Ectodermal cell (in vitro differentiated cells): ENCODE data around the gene UIMC1.

Source experiments
- H3K27ac ChIP-seq: 2 replicates; pipeline ENCODE4 v1.7.0; 2013; ENCODE audit warnings: mild to moderate bottlenecking, low read depth, low read length; ENCODE audit not compliant: insufficient read depth, poor library complexity, severe bottlenecking
- H3K27me3 ChIP-seq: 2 replicates; pipeline ENCODE4 v1.7.0; 2013; ENCODE audit warnings: mild to moderate bottlenecking, low read length; ENCODE audit not compliant: insufficient read depth, control insufficient read depth, poor library complexity, severe bottlenecking
- H3K36me3 ChIP-seq: one replicate; pipeline ENCODE4 v1.7.0; 2013; ENCODE audit warnings: low read length; ENCODE audit not compliant: control insufficient read depth, insufficient read depth
- H3K4me1 ChIP-seq: one replicate; pipeline ENCODE4 v1.7.0; 2013; ENCODE audit warnings: low read length; ENCODE audit not compliant: control insufficient read depth, insufficient read depth
- H3K4me3 ChIP-seq: 2 replicates; pipeline ENCODE4 v1.7.0; 2013; ENCODE audit warnings: low read depth, low read length, control low read depth; ENCODE audit not compliant: insufficient read depth
- H3K9me3 ChIP-seq: 2 replicates; pipeline ENCODE4 v1.7.0; 2013; ENCODE audit warnings: mild to moderate bottlenecking, low read length, moderate library complexity; ENCODE audit not compliant: control insufficient read depth
- WGBS, 2 experiments: methylation state at CpG; one replicate each; pipeline ENCODE4 v1.1.7; 2013; ENCODE audit warnings: missing lambda C conversion rate in 2 of 2; 5-methylcytosine and 5-hydroxymethylcytosine counted together

Gene UIMC1

GRCh38 chr5:176908675-176909368 lies 97.8 kb downstream of the UIMC1 start:
- Histone ChIP-seq H3K27ac (no peak overlapping the region), H3K36me3 (peaks cover 22% of the 10 kb centered on the region), H3K27me3 (no peaks in the 10 kb centered on the region), H3K4me3 (no peak overlapping the region), H3K4me1 (peaks cover 12% of the 10 kb centered on the region), H3K9me3 (no peaks in the 10 kb centered on the region)
- 85 to 95% methylated on average over 5 of the region's 5 CpGs for WGBS, 2 experiments

- Histone ChIP-seq H3K27me3 (no peaks in the 10 kb centered on the region), H3K27ac (no peak overlapping the region), H3K9me3 (no peaks in the 10 kb centered on the region), H3K36me3 (peaks cover 28% of the 10 kb centered on the region), H3K4me3 (no peak overlapping the region), H3K4me1 (peaks cover 12% of the 10 kb centered on the region)
- WGBS, 2 experiments = 92 to 96% methylated on average over 3 of the region's 3 CpGs
Observed at GRCh38 chr5:176906796-176907195, 99.8 kb downstream of the UIMC1 start.

GRCh38 chr5:176906126-176906525 lies 100.5 kb downstream of the UIMC1 start:
- no peaks in the 10 kb centered on the region for H3K9me3 ChIP-seq
- 95 to 98% methylated on average over 1 of the region's 1 CpG for WGBS, 2 experiments
- H3K27me3 ChIP-seq = no peaks in the 10 kb centered on the region
- H3K27ac ChIP-seq = no peak overlapping the region
- no peak overlapping the region for H3K4me3 ChIP-seq
- H3K4me1 ChIP-seq = peaks cover 12% of the 10 kb centered on the region
- H3K36me3 ChIP-seq = peaks cover 28% of the 10 kb centered on the region

GRCh38 chr5:176904276-176904675 lies 102.3 kb downstream of the UIMC1 start:
- no peak overlapping the region for H3K4me3 ChIP-seq
- H3K36me3 ChIP-seq = peaks cover 28% of the 10 kb centered on the region
- H3K27ac ChIP-seq = no peak overlapping the region
- 95 to 99% methylated on average over 3 of the region's 3 CpGs for WGBS, 2 experiments
- H3K9me3 ChIP-seq = no peaks in the 10 kb centered on the region
- H3K4me1 ChIP-seq = peaks cover 8% of the 10 kb centered on the region
- no peaks in the 10 kb centered on the region for H3K27me3 ChIP-seq

GRCh38 chr5:176902911-176903664 lies 103.5 kb downstream of the UIMC1 start:
- Histone ChIP-seq H3K27ac (no peak overlapping the region), H3K36me3 (peaks cover 28% of the 10 kb centered on the region), H3K27me3 (no peaks in the 10 kb centered on the region), H3K9me3 (no peaks in the 10 kb centered on the region), H3K4me3 (no peak overlapping the region), H3K4me1 (no peaks in the 10 kb centered on the region)
- 87 to 95% methylated on average over 5 of the region's 5 CpGs for WGBS, 2 experiments

GRCh38 chr5:176902102-176902814 lies 104.3 kb downstream of the UIMC1 start:
- no peaks in the 10 kb centered on the region for H3K4me1 ChIP-seq
- H3K36me3 ChIP-seq = peaks cover 24% of the 10 kb centered on the region
- no peaks in the 10 kb centered on the region for H3K9me3 ChIP-seq
- 94 to 98% methylated on average over 6 of the region's 6 CpGs for WGBS, 2 experiments
- no peaks in the 10 kb centered on the region for H3K27me3 ChIP-seq
- no peak overlapping the region for H3K27ac ChIP-seq
- H3K4me3 ChIP-seq = no peak overlapping the region

- 92 to 93% methylated on average over 11 to 12 of the region's 12 CpGs for WGBS, 2 experiments
- H3K36me3 ChIP-seq = peaks cover 16% of the 10 kb centered on the region
- H3K4me3 ChIP-seq = no peak overlapping the region
- H3K27me3 ChIP-seq = no peaks in the 10 kb centered on the region
- no peaks in the 10 kb centered on the region for H3K4me1 ChIP-seq
- H3K27ac ChIP-seq = no peak overlapping the region
- no peaks in the 10 kb centered on the region for H3K9me3 ChIP-seq
Observed at GRCh38 chr5:176901260-176902101, 105.1 kb downstream of the UIMC1 start.

GRCh38 chr5:176900780-176901204 lies 105.8 kb downstream of the UIMC1 start:
- Histone ChIP-seq H3K4me1 (no peaks in the 10 kb centered on the region), H3K27me3 (no peaks in the 10 kb centered on the region), H3K27ac (no peak overlapping the region), H3K36me3 (peaks cover 9% of the 10 kb centered on the region), H3K4me3 (no peak overlapping the region), H3K9me3 (no peaks in the 10 kb centered on the region)
- 92 to 94% methylated on average over 7 of the region's 7 CpGs for WGBS, 2 experiments

- no peak overlapping the region for H3K4me3 ChIP-seq
- peaks cover 7% of the 10 kb centered on the region for H3K36me3 ChIP-seq
- no peaks in the 10 kb centered on the region for H3K9me3 ChIP-seq
- no peaks in the 10 kb centered on the region for H3K27me3 ChIP-seq
- 92 to 94% methylated on average over 4 of the region's 4 CpGs for WGBS, 2 experiments
- H3K27ac ChIP-seq = no peak overlapping the region
- no peaks in the 10 kb centered on the region for H3K4me1 ChIP-seq
Observed at GRCh38 chr5:176899946-176900779, 106.4 kb downstream of the UIMC1 start.
